Dermis blood vessel endothelial cell (primary cell): ENCODE data around the gene MRPS17. TPM values are rescaled to one million over a fixed set of nuclear protein-coding genes. Genes with fewer than 3 reads are reported as not detected.
A peak's percentile ranks its signal among the peaks of the same experiment; 100 is the strongest.

ENCODE experiments used
- DNase-seq: peaks from one replicate; pipeline ENCODE4 v3.0.0; 2010
- total RNA-seq: library from RNA; depleted of rRNA; stranded (reverse); fragments of >200 nt; gene quantifications from 2 replicates; pipeline ENCODE4 v1.2.3, GENCODE V29; 2014

Gene MRPS17
- total RNA-seq, 1 donor from 2014 or later, result 17.7 TPM

DNA sequence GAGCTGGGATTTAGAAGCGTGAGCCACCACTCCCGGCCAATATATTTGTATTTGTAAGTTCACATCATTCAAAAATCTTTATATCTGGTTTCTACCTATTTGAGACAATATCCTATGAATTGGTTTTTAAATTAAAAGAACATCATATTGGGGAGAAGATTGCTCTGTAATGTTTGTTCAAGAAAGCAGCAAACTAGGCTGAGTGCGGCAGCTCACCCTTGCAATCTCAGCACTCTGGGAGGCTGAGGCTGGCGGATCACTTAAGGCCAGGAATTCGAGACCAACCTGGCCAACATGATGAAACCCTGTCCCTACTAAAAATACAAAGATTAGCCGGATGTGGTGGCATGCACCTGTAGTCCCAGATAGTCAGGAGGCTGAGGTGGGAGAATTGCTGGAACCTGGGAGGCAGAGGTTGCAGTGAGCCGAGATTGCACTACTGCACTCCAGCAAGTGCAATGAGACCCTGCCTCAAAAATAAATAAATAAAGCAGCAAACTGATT, 22.1 kb downstream of the MRPS17 start:
- DNase-seq, result no peak

DNA sequence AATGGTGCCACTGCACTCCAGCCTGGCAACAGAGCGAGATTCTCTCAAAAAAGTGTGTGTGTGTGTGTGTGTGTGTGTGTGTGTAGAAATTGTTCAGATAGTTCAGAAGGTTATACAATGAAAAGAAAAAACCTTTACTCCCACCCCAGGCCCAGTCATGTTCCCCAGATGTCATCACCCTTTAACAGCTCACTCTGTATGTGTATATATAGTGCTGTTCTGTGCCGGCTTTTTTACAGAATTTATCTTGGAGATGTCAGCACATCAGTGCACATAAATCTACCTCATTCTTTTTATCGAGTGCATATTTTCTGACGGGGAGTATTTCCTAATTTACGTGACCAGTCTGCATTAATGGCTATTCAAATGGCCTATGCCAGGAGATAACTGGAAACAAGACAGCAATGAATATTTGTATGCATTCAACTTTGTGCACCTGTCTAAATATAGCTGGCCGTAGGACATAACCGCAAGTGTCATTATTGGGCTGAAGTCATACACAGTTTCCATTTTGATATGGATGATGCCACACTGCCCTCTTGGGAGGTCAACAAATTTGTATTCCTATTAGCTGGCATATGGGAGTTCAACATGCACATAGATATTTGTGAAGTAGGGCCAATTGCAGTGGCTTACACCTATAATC, 24.4 kb downstream of the MRPS17 start:
- no peak for DNase-seq

DNA sequence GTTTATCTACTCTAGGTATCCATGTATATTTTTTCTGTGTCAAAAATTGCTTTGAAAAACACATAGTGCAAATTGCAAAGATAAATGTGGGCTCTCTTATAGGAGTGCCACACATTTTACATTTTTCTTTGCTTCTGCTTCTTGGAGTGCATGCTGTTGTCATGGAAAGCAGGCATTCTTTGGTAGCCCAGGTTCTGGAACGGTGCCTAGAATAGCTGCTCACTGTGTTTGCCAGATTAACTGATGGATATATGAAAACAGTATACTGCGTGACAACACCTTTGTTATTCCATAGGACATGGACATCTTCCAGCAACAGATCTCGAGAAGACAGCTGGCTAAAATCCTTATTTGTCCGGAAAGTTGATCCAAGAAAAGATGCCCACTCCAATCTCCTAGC, 26.2 kb downstream of the MRPS17 start:
- DNase-seq, result peak; percentile 85

DNA sequence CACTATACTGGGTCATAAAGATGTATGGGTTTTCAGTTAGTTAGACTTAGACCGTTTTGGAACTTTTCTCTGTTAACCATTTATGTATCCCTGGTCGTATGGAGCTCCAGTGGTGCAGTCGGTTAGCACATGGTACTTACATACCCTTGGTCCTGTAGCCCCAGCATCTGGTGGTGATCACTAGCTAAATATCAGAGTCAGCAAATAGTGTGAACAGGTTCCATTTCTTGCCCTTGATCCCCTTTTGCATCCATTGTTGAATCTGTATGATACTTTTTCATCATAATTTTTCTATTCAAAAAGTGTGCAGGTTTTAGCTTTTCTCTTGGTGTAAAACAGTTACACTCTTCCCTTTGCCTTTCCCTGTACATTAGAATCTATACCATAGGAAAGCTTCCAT, 28.6 kb downstream of the MRPS17 start:
- DNase-seq, result no peak

DNA sequence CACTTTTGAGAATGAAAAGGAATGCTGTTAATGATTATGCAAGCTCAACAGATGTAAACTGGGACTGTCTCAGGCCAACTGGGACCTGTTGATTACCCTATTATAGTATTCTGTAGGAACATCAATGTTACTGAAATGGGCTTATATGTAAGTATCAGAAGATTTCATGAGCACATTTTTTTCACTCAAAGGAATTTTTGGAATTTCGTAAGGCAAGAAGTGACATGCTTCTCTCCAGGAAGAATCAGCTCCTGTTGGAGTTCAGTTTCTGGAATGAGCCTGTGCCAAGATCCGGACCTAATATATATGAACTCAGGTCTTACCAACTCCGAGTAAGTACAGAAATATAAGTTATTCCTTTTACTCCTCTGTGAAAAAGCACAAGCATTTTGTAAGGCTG, 31.9 kb downstream of the MRPS17 start:
- DNase-seq, result no peak

DNA sequence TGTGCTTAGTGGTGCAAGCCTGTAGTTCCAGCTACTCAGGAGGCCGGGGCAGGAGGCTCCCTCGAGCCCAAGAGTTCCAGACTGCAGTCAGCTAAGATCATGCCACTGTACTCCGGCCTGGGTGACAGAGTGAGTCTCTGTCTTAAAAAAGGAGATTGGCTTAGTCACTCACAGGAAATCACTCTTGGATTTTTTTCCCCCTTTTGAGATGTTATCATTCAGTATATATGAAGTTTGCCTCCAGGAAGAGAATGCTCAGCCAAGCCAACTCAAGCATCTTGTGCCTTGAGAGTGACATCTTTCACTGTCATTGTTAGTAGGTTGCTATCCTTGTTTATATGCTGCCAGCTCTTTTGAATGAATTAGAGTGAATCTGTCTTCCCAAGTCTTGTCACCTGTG, 40.7 kb downstream of the MRPS17 start:
- DNase-seq, result no peak

DNA sequence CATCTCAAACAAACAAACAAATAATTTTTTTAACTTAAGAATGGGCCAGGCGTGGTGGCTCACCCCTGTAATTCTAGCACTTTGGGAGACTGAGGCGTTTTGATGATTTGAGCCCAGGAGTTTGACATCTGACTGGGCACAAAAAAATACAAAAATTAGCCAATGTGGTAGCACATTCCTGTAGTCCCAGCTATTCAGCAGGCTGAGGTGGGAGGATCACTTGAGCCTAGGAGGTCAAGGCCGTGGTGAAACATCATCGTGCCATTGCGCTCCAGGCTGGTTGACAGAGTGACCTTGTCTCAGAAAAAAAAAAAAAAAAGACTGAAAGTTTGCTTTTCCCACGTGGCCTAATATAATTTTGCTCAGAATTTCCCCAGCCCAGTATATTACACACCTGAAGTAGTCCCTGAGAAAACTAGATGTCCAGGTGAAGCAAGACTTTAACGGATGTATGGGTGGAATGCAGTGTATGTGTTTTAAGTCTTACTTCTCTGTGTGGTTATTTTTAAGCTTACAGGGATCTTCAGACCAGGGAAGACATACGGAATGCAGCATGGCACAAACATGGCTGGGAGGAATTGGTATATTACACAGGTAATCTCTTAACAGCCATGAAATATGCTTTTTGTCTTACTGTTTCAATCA, 45.3 kb downstream of the MRPS17 start:
- no peak for DNase-seq

DNA sequence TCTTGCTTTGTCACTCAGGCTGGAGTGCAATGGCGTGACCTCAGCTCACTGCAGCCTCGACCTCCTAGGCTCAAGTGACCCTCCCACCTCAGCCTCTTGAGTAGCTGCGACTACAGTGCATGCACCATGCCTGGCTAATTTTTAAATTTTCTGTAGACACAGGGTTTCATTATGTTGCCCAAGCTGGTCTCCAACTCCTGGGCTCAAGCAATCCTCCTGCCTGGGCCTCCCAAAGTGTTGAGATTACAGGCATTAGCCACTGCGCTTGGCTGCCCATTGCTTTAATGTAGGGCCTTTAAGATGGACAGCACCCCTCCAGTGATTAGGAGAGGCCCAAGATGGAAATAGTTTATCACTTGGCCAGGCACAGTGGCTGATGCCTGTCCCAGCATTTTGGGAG, 52.1 kb downstream of the MRPS17 start:
- no peak for DNase-seq

Other genes with a start within 250 kb of the MRPS17 start
- not detected in 2 replicates for gene SEPTIN14, start 89.1 kb upstream of the MRPS17 start, total RNA-seq
- gene ZNF713, start 64.4 kb upstream of the MRPS17 start, total RNA-seq, result 3.4 and 4.1 TPM in 2 replicates
- 37.3 and 43.8 TPM in 2 replicates for gene NIPSNAP2, start 12.7 kb downstream of the MRPS17 start, total RNA-seq
- 42.4 and 45.1 TPM in 2 replicates for gene PSPH, start 99.6 kb downstream of the MRPS17 start, total RNA-seq
- 201 and 240 TPM in 2 replicates for gene CCT6A, start 99.9 kb downstream of the MRPS17 start, total RNA-seq
- gene SUMF2, start 112.4 kb downstream of the MRPS17 start, total RNA-seq, result 193 and 206 TPM in 2 replicates
- gene PHKG1, start 141.1 kb downstream of the MRPS17 start, total RNA-seq, result 0.34 and 0.60 TPM in 2 replicates
- gene CHCHD2, start 154.6 kb downstream of the MRPS17 start, total RNA-seq, result 216 and 387 TPM in 2 replicates
- not detected in 2 replicates for gene NUPR2, start 164.5 kb downstream of the MRPS17 start, total RNA-seq